ENCODE measurements around the gene PSMD11.
"Not testable (repeated sequence)": the region's sequence is repeated elsewhere in the genome, so short reads cannot be mapped to it uniquely, and the experiment has no call there.

PSMD11 gene

GRCh38 chr17:32449963-32450362, 5.7 kb downstream of the PSMD11 start (continued):
- TF ChIP-seq CREB5 (CRISPR knock-in tag; IDR thresholded peaks at IDR 0.05; ENCODE audit: low read depth) = no peak

- ATAC-seq = not testable (repeated sequence)
These were observed 6.1 kb downstream of the PSMD11 start for GRCh38 chr17:32450379-32450778.

- no peak for ATAC-seq
- no peak for TF ChIP-seq CREB5 (CRISPR knock-in tag; IDR thresholded peaks at IDR 0.05; ENCODE audit: low read depth)
- no peak for TF ChIP-seq PATZ1 (CRISPR knock-in tag; IDR thresholded peaks at IDR 0.05; ENCODE audit: borderline replicate concordance)
These were observed 7.6 kb downstream of the PSMD11 start for GRCh38 chr17:32451879-32452278.

DNA sequence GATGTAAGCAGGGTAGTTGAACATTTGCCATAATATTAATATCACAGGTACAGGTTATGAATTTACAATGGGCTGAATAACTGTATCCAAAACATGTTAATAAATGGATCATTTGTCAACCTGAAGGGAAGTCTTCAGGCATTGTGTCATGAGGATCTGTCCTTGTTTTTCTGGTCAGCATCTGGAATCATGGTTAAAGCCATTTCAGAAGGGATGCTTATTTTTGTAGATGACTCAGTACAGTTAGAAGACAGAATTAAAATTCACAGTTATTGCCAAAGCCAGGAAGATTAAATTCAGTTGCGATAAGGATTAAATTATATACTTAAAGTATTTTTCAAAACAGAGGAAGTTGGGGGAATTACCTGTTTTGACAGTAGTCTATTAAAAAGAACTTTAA, 8.0 kb downstream of the PSMD11 start:
- TF ChIP-seq ZFP30 (CRISPR knock-in tag; IDR thresholded peaks at IDR 0.05) (no peak), ZNF8 (CRISPR knock-in tag; IDR thresholded peaks at IDR 0.05) (no peak), ZC3H10 (CRISPR knock-in tag; IDR thresholded peaks at IDR 0.05) (no peak), TCF4 (CRISPR knock-in tag; IDR thresholded peaks at IDR 0.05; ENCODE audit: borderline replicate concordance) (no peak), ARNTL (CRISPR knock-in tag; IDR thresholded peaks at IDR 0.05; ENCODE audit: borderline replicate concordance, low read depth) (no peak), ZNF70 (CRISPR knock-in tag; IDR thresholded peaks at IDR 0.05) (no peak), CSDC2 (CRISPR knock-in tag; IDR thresholded peaks at IDR 0.05) (no peak), RARB (CRISPR knock-in tag; IDR thresholded peaks at IDR 0.05) (no peak)
- no peak for ATAC-seq

DNA sequence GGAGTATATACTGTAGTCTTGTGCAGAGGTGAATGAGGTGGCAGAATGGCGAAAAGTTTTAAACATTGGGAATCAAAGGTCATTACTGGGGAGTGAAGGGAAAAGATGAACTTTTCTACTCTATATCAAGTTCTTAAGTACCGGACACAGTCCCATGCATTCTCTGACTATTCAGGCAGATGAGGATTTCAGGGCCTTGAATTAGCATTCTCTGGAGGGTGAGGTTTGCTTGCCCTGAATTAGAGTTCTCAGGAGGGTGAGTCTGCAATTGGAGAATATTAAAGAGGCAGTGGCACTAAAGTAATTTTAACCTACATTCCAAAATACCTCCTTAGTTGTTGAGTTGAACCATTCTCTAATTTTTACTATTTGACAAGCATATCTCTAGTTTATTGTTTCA, 9.1 kb downstream of the PSMD11 start:
- no peak for ATAC-seq

More for the DNA sequence above, 9.1 kb downstream of the PSMD11 start:
- TF ChIP-seq TCF4 (CRISPR knock-in tag; IDR thresholded peaks at IDR 0.05; ENCODE audit: borderline replicate concordance) = no peak
- no peak for TF ChIP-seq CSDC2 (CRISPR knock-in tag; IDR thresholded peaks at IDR 0.05)
- no peak for TF ChIP-seq ZFP3 (CRISPR knock-in tag; IDR thresholded peaks at IDR 0.05)
- no peak for TF ChIP-seq ZNF565 (CRISPR knock-in tag; conservative IDR thresholded peaks at IDR 0.05; ENCODE audit: low read depth)
- TF ChIP-seq PATZ1 (CRISPR knock-in tag; IDR thresholded peaks at IDR 0.05; ENCODE audit: borderline replicate concordance) = no peak
- TF ChIP-seq ZFP30 (CRISPR knock-in tag; IDR thresholded peaks at IDR 0.05) = no peak
- no peak for TF ChIP-seq GLIS3 (CRISPR knock-in tag; IDR thresholded peaks at IDR 0.05)
- no peak for TF ChIP-seq ARNTL (CRISPR knock-in tag; IDR thresholded peaks at IDR 0.05; ENCODE audit: borderline replicate concordance, low read depth)
- no peak for TF ChIP-seq ZNF70 (CRISPR knock-in tag; IDR thresholded peaks at IDR 0.05)
- TF ChIP-seq CREB5 (CRISPR knock-in tag; IDR thresholded peaks at IDR 0.05; ENCODE audit: low read depth) = no peak
- TF ChIP-seq OSR1 (CRISPR knock-in tag; IDR thresholded peaks at IDR 0.05) = no peak
- no peak for TF ChIP-seq ZNF8 (CRISPR knock-in tag; IDR thresholded peaks at IDR 0.05)
- no peak for TF ChIP-seq TOX (CRISPR knock-in tag; IDR thresholded peaks at IDR 0.05; ENCODE audit: borderline replicate concordance)
- no peak for TF ChIP-seq RARB (CRISPR knock-in tag; IDR thresholded peaks at IDR 0.05)
- TF ChIP-seq ZC3H10 (CRISPR knock-in tag; IDR thresholded peaks at IDR 0.05) = no peak
- no peak for TF ChIP-seq BACH2 (CRISPR knock-in tag; IDR thresholded peaks at IDR 0.05; ENCODE audit: borderline replicate concordance)
- TF ChIP-seq ESRRG (CRISPR knock-in tag; IDR thresholded peaks at IDR 0.05) = no peak
- TF ChIP-seq SNAI2 (CRISPR knock-in tag; IDR thresholded peaks at IDR 0.05) = no peak
- TF ChIP-seq PPARA (CRISPR knock-in tag; IDR thresholded peaks at IDR 0.05; ENCODE audit: borderline replicate concordance) = no peak
- TF ChIP-seq ISL1 (CRISPR knock-in tag; IDR thresholded peaks at IDR 0.05) = no peak
